Ishikawa (cell line): ENCODE results near the gene ACSL3.

Source experiments
- CEBPB ChIP-seq: IDR thresholded peaks from 2 replicates; pipeline ENCODE4 v1.6.1; 2012
- CREB1 ChIP-seq: IDR thresholded peaks from 2 replicates; pipeline ENCODE4 v1.6.1; 2012; ENCODE audit warnings: low read depth
- EGR1 ChIP-seq: IDR thresholded peaks from 2 replicates; pipeline ENCODE4 v1.6.1; 2012
- EP300 ChIP-seq: IDR thresholded peaks from 2 replicates; pipeline ENCODE4 v1.6.1; 2012; ENCODE audit warnings: borderline replicate concordance
- FOXM1 ChIP-seq: IDR thresholded peaks from 2 replicates; pipeline ENCODE4 v1.6.1; 2012; ENCODE audit warnings: low read depth, borderline replicate concordance
- NFIC ChIP-seq: IDR thresholded peaks from 2 replicates; pipeline ENCODE4 v1.6.1; 2012
- RAD21 ChIP-seq: IDR thresholded peaks from 2 replicates; pipeline ENCODE4 v1.6.1; 2012; ENCODE audit warnings: low read depth
- TAF1 ChIP-seq: IDR thresholded peaks from 2 replicates; pipeline ENCODE4 v1.6.1; 2012; ENCODE audit warnings: low read depth, mild to moderate bottlenecking
- TCF12 ChIP-seq: IDR thresholded peaks from 2 replicates; pipeline ENCODE4 v1.6.1; 2012; ENCODE audit warnings: low read depth
- TEAD4 ChIP-seq: IDR thresholded peaks from 2 replicates; pipeline ENCODE4 v1.6.1; 2012
- YY1 ChIP-seq: IDR thresholded peaks from 2 replicates; pipeline ENCODE4 v1.6.1; 2012; ENCODE audit warnings: low read depth
- ZBTB7A ChIP-seq: IDR thresholded peaks from 2 replicates; pipeline ENCODE4 v1.6.1; 2012; ENCODE audit warnings: low read depth
- TF ChIP-seq, protein P1 (sequence below): IDR thresholded peaks from 2 replicates; pipeline ENCODE4 v1.6.1; 2012
- TF ChIP-seq, protein P2 (sequence below): IDR thresholded peaks from 2 replicates; pipeline ENCODE4 v1.6.1; 2012
- TF ChIP-seq, protein P3 (sequence below): IDR thresholded peaks from 2 replicates; pipeline ENCODE4 v1.6.1; 2012; ENCODE audit warnings: low read depth, mild to moderate bottlenecking

Gene ACSL3

DNA sequence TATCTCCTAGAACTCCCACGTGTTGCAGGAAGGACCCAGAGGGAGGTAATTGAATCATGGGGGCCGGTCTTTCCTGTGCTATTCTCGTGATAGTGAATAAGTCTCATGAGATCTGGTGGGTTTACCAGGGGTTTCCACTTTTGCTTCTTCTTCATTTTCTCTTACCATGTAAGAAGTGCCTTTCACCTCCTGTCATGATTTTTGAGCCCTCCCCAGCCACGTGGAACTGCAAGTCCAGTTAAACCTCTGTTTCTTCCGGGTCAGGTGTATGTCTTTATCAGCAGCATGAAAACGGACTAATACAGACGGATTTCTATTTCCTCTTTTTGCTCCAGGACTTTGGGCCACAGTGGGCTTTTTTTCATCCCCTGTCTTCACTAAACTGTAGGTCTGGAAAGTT, 102.8 kb downstream of the ACSL3 start:
- TF ChIP-seq RAD21 (no peak), EGR1 (no peak), CREB1 (no peak), TAF1 (no peak), CEBPB (no peak), YY1 (no peak), FOXM1 (no peak), TCF12 (no peak), TEAD4 (no peak), ZBTB7A (no peak)
- TF ChIP-seq, protein P1, sequence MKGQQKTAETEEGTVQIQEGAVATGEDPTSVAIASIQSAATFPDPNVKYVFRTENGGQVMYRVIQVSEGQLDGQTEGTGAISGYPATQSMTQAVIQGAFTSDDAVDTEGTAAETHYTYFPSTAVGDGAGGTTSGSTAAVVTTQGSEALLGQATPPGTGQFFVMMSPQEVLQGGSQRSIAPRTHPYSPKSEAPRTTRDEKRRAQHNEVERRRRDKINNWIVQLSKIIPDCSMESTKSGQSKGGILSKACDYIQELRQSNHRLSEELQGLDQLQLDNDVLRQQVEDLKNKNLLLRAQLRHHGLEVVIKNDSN = no peak
- TF ChIP-seq, protein P2, sequence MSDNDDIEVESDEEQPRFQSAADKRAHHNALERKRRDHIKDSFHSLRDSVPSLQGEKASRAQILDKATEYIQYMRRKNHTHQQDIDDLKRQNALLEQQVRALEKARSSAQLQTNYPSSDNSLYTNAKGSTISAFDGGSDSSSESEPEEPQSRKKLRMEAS = no peak
- TF ChIP-seq, protein P3, sequence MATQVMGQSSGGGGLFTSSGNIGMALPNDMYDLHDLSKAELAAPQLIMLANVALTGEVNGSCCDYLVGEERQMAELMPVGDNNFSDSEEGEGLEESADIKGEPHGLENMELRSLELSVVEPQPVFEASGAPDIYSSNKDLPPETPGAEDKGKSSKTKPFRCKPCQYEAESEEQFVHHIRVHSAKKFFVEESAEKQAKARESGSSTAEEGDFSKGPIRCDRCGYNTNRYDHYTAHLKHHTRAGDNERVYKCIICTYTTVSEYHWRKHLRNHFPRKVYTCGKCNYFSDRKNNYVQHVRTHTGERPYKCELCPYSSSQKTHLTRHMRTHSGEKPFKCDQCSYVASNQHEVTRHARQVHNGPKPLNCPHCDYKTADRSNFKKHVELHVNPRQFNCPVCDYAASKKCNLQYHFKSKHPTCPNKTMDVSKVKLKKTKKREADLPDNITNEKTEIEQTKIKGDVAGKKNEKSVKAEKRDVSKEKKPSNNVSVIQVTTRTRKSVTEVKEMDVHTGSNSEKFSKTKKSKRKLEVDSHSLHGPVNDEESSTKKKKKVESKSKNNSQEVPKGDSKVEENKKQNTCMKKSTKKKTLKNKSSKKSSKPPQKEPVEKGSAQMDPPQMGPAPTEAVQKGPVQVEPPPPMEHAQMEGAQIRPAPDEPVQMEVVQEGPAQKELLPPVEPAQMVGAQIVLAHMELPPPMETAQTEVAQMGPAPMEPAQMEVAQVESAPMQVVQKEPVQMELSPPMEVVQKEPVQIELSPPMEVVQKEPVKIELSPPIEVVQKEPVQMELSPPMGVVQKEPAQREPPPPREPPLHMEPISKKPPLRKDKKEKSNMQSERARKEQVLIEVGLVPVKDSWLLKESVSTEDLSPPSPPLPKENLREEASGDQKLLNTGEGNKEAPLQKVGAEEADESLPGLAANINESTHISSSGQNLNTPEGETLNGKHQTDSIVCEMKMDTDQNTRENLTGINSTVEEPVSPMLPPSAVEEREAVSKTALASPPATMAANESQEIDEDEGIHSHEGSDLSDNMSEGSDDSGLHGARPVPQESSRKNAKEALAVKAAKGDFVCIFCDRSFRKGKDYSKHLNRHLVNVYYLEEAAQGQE = no peak

DNA sequence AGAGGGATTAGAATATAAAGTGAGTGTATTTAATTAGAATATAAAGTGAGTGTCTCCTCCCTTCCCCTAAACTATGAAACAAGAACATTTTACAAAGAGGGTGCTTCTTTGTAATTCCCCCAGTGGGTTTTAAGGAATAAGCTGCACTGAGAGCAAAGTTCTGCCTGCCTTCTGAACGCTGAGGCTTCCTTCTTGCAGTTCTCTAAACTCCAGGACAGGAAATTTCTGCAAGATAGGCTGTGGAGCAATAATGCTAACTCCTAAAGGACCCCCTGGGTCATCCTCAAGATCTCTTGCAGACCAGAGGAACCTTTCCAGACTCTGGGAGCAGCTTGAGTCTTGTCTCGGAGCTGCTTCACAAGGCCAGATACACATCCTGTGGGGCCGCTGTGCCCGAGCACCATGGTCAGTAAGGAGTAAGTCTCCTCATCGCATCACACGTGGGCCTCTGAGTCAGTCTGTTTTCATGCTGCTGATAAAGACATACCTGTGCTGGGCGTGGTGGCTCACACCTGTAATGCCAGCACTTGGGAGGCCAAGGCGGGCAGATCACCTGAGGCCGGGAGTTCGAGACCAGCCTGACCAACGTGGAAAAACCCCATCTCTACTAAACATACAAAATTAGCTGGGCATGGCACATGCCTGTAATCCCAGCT, 103.7 kb downstream of the ACSL3 start:
- TF ChIP-seq TAF1 = no peak
- TF ChIP-seq, protein P3 = no peak
- no peak for TF ChIP-seq RAD21
- TF ChIP-seq EGR1 = no peak
- no peak for TF ChIP-seq YY1
- TF ChIP-seq ZBTB7A = no peak
- no peak for TF ChIP-seq TEAD4

DNA sequence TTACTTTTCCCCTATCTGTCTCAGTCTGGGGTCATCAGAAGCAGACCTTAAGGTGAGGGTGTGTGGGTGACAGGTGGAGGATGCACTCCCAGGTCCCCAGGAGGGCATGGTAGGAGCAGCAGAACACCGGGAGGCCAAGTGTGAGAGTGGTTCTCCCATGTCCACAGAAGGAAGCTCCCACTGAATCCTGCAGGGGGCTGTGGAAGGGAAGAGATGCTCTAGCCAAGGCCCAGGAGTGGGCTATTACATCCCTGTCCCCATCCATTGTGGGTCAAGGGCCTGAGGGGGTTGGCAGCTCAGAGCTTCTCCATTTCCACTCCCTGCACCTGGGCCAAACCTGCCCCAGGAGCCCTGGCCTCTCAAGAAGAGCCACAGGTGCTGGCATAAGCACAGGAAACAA, 104.7 kb downstream of the ACSL3 start:
- TF ChIP-seq TCF12 (no peak), TEAD4 (no peak), RAD21 (no peak)

DNA sequence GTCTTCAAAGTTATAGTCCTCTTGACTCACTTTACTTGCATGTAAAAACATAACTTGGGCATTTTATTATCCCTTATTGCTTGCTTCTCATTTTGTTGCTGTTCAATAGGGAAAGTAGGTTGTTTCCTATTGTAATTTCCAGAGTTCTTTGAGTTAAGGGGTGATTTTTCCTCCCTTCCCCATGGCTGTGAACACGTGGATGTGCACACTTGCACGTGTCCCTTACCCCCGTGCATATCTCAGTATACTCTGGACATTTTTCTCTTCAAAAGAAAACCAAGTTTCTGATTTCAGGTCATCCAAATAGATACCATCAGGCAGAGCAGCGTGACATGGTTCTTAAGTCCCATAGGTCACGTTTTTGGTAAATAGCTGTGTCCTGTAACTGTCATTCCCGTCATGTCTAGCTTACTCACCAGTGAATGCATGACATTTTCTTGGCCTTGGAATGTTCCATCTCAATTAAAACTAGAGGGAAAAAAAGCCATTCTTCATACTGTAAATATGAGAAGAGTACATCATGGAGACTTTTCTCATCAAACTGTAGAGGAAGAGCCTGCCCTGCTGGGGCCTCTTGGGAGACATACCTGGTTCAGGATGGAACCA, 107.8 kb downstream of the ACSL3 start:
- TF ChIP-seq RAD21 (no peak), TCF12 (no peak), ZBTB7A (no peak), EGR1 (no peak), CREB1 (no peak), FOXM1 (no peak), YY1 (no peak), CEBPB (no peak), TEAD4 (no peak), TAF1 (no peak), NFIC (no peak), EP300 (no peak)
- TF ChIP-seq, protein P2 = no peak
- TF ChIP-seq, protein P1 = no peak
- TF ChIP-seq, protein P3 = no peak
